ENCODE measurements around the gene ABCB8. TPM values are rescaled to one million over a fixed set of nuclear protein-coding genes. Genes with fewer than 3 reads are reported as not detected.
A peak's percentile ranks its signal among the peaks of the same experiment; 100 is the strongest.

The ABCB8 gene
- total RNA-seq, 2 experiments from 2014 or later: 57.0 to 62.2 TPM

GRCh38 chr7:151020231-151020630, 8.0 kb upstream of the ABCB8 start:
- peaks cover 4 to 7% of the 10 kb centered on the region in 2 experiments for H3K27me3 ChIP-seq (ENCODE audit: control insufficient read depth in 1 of 2, insufficient read depth in 2 of 2, low read length in 2 of 2)
- Mint-ChIP-seq H3K9me3 (no peaks in the 10 kb centered on the region), H3K36me3 (ENCODE audit: low read depth) (peaks cover 4% of the 10 kb centered on the region), H3K27me3 (peaks cover 10% of the 10 kb centered on the region), H3K27ac (peak overlapping the region; percentile 56), H3K4me3 (peak overlapping the region; percentile 65), H3K4me1 (ENCODE audit: low read depth) (peaks cover 42% of the 10 kb centered on the region)
- intact Hi-C loops (cut with DNase I, micrococcal nuclease): no loop called here
- H3K36me3 ChIP-seq (ENCODE audit: insufficient read depth, low read length): no peaks in the 10 kb centered on the region
- POLR2A ChIA-PET: interaction anchor here (4.7 kb wide), 1 partner anchor 11 kb away, joined by 50 read pairs; no protein-coding TSS in a partner anchor
- ATAC-seq (ENCODE audit: poor library complexity): no peak
- no peak for DNase-seq
- H3K4me1 ChIP-seq (ENCODE audit: insufficient read depth, low read length): peaks cover 43% of the 10 kb centered on the region
- H3K4me3 ChIP-seq (ENCODE audit: low read length): no peak overlapping the region
- TF ChIP-seq CTCF (IDR thresholded peaks at IDR 0.05): no peak
- CTCF ChIA-PET: interaction anchor here (3.4 to 4.6 kb wide), 2 partner anchors 8 to 57 kb away, joined by 15 to 39 read pairs; partner anchors contain the start of gene ABCB8
- H3K27ac ChIP-seq (ENCODE audit: low read depth in 1 of 2, low read length in 2 of 2): no peak overlapping the region
- H3K9me3 ChIP-seq (ENCODE audit: control insufficient read depth in 1 of 2, insufficient read depth in 1 of 2, low read length in 2 of 2): no peaks in the 10 kb centered on the region

- Histone ChIP-seq H3K27me3 (ENCODE audit: control insufficient read depth in 1 of 2, insufficient read depth in 2 of 2, low read length in 2 of 2) (peaks cover 4 to 7% of the 10 kb centered on the region in 2 experiments), H3K27ac (ENCODE audit: low read depth in 1 of 2, low read length in 2 of 2) (no peak overlapping the region), H3K4me1 (ENCODE audit: insufficient read depth, low read length) (peaks cover 24% of the 10 kb centered on the region), H3K36me3 (ENCODE audit: insufficient read depth, low read length) (no peaks in the 10 kb centered on the region), H3K9me3 (ENCODE audit: control insufficient read depth in 1 of 2, insufficient read depth in 1 of 2, low read length in 2 of 2) (no peaks in the 10 kb centered on the region), H3K4me3 (ENCODE audit: low read length) (no peak overlapping the region)
- intact Hi-C loops (cut with DNase I, micrococcal nuclease): no loop called here
- ATAC-seq (ENCODE audit: poor library complexity) (no peak), DNase-seq (no peak)
- ChIA-PET POLR2A (no interaction called here), CTCF (no interaction called here)
- no peak for TF ChIP-seq CTCF (IDR thresholded peaks at IDR 0.05)
- H3K27me3 Mint-ChIP-seq: peaks cover 10% of the 10 kb centered on the region
- H3K27ac Mint-ChIP-seq: no peak overlapping the region
- peaks cover 34% of the 10 kb centered on the region for H3K4me1 Mint-ChIP-seq (ENCODE audit: low read depth)
- no peak overlapping the region for H3K4me3 Mint-ChIP-seq
- peaks cover 4% of the 10 kb centered on the region for H3K36me3 Mint-ChIP-seq (ENCODE audit: low read depth)
- no peaks in the 10 kb centered on the region for H3K9me3 Mint-ChIP-seq
Measured at GRCh38 chr7:151023232-151023631, 5.0 kb upstream of the ABCB8 start.

- Histone ChIP-seq H3K27ac (ENCODE audit: low read depth in 1 of 2, low read length in 2 of 2) (no peak within 1 kb of the TSS), H3K4me1 (ENCODE audit: insufficient read depth, low read length) (peaks cover 22% of the 10 kb centered on the region), H3K4me3 (ENCODE audit: low read length) (no peak within 1 kb of the TSS), H3K9me3 (ENCODE audit: control insufficient read depth in 1 of 2, insufficient read depth in 1 of 2, low read length in 2 of 2) (no peaks in the 10 kb centered on the region), H3K36me3 (ENCODE audit: insufficient read depth, low read length) (no peaks in the 10 kb centered on the region), H3K27me3 (ENCODE audit: control insufficient read depth in 1 of 2, insufficient read depth in 2 of 2, low read length in 2 of 2) (peaks cover 4 to 7% of the 10 kb centered on the region in 2 experiments)
- Mint-ChIP-seq H3K36me3 (ENCODE audit: low read depth) (peaks cover 13% of the 10 kb centered on the region), H3K4me3 (no peak within 1 kb of the TSS), H3K27ac (peak within 1 kb of the TSS; percentile 1), H3K4me1 (ENCODE audit: low read depth) (peaks cover 32% of the 10 kb centered on the region), H3K27me3 (peaks cover 10% of the 10 kb centered on the region), H3K9me3 (no peaks in the 10 kb centered on the region)
- no peak for TF ChIP-seq CTCF (IDR thresholded peaks at IDR 0.05)
- intact Hi-C loops (cut with DNase I, micrococcal nuclease): no loop called here
- no peak for ATAC-seq (ENCODE audit: poor library complexity)
- ChIA-PET CTCF (no interaction called here), POLR2A (no interaction called here)
- DNase-seq: no peak
Measured at GRCh38 chr7:151024435-151025056, 3.7 kb upstream of the ABCB8 start, which contains the start of gene ATG9B. ATG9B (minus strand) TSS chr7:151024494; CDS start chr7:151024423, 71 bp downstream.
